ENCODE measurements around the gene DOK5.

- TF ChIP-seq CTCF (conservative IDR thresholded peaks at IDR 0.05; ENCODE audit: low read depth, low read length) = no peak
- TF ChIP-seq EZH2 (IDR thresholded peaks at IDR 0.05; ENCODE audit: borderline replicate concordance, low read depth, low read length, poor library complexity, severe bottlenecking) = no peak
Observed at GRCh38 chr20:54550776-54551396, 75.5 kb downstream of the DOK5 start.

Measured in A673 (cell line).